ENCODE data around the gene SH3GL2. TPM values are rescaled to one million over a fixed set of nuclear protein-coding genes. Genes with fewer than 3 reads are reported as not detected.

Gene SH3GL2
- total and polyA plus RNA-seq, 9 of the 15 experiments (the other 6 are each of a cell fraction or from before 2014, with no cell fraction given), result not detected

- no peak overlapping the region for H2AFZ ChIP-seq (ENCODE audit: low read depth, low read length)
- no peak overlapping the region for H3K4me2 ChIP-seq (ENCODE audit: insufficient read depth, low read length)
- no peak overlapping the region for H3K4me3 ChIP-seq
- WGBS (ENCODE audit: insufficient coverage, low coverage, missing lambda C conversion rate), result 2% methylated on average over 13 of the region's 14 CpGs
- no peaks in the 10 kb centered on the region for H3K79me2 ChIP-seq (ENCODE audit: control insufficient read depth, insufficient read depth, low read length)
- no peaks in the 10 kb centered on the region for H3K27me3 ChIP-seq (ENCODE audit: control insufficient read depth in 2 of 2, insufficient read depth in 2 of 2, low read length in 2 of 2)
- no peaks in the 10 kb centered on the region for H3K9me3 ChIP-seq (replicated peaks; ENCODE audit: control insufficient read depth, insufficient read depth, low read depth, low read length)
- no TSS peak for BruUV-seq (replicated peaks)
- H3K36me3 ChIP-seq (ENCODE audit: control insufficient read depth, insufficient read depth, low read length), result no peaks in the 10 kb centered on the region
- no peaks in the 10 kb centered on the region for H3K9me1 ChIP-seq (ENCODE audit: control insufficient read depth, insufficient read depth, low read length)
- intact Hi-C loops (cut with micrococcal nuclease), result no loop called here
- FAIRE-seq, result no peak
- in situ Hi-C loops (cut with MboI), result no loop called here
- CTCF ChIA-PET (ENCODE audit: low intra/inter-chr PET ratio), result no interaction called here
- H4K20me1 ChIP-seq (replicated peaks; ENCODE audit: control insufficient read depth, insufficient read depth, low read length), result no peaks in the 10 kb centered on the region
- ATAC-seq, result no peak
- TF ChIP-seq ZKSCAN3 (CRISPR knock-in tag; IDR thresholded peaks at IDR 0.05) (no peak), MCM3 (IDR thresholded peaks at IDR 0.05) (no peak), ZBTB40 (IDR thresholded peaks at IDR 0.05) (no peak), ZBTB40 (CRISPR knock-in tag; IDR thresholded peaks at IDR 0.05) (no peak), GATAD2B (IDR thresholded peaks at IDR 0.05; ENCODE audit: borderline replicate concordance) (no peak), MYNN (IDR thresholded peaks at IDR 0.05) (no peak), MYNN (CRISPR knock-in tag; IDR thresholded peaks at IDR 0.05) (no peak), RAD21 (CRISPR knock-in tag; conservative IDR thresholded peaks at IDR 0.05 in 1 of 2, IDR thresholded peaks at IDR 0.05 in 1 of 2) (peak; percentile 56 to 63), SREBF2 (CRISPR knock-in tag; IDR thresholded peaks at IDR 0.05) (no peak)
- DNase-seq (ENCODE audit: extremely low read depth in 1 of 4, low spot score in 3 of 4), result peak in 1 of 4 experiments; percentile 40
- no peak overlapping the region for H3K27ac ChIP-seq (ENCODE audit: extremely low read depth, low read depth, low read length)
- POLR2A ChIA-PET, result no interaction called here
- no peaks in the 10 kb centered on the region for H3K4me1 ChIP-seq (replicated peaks in 1 of 2; ENCODE audit: control insufficient read depth in 2 of 2, insufficient read depth in 2 of 2, low read length in 2 of 2)
- H3K9ac ChIP-seq (ENCODE audit: insufficient read depth in 1 of 2, low read depth in 2 of 2, low read length in 2 of 2), result no peak overlapping the region
These were observed 215.1 kb downstream of the SH3GL2 start for GRCh38 chr9:17793713-17794622.
